Measurements from ENCODE around the gene EYS. TPM values are rescaled to one million over a fixed set of nuclear protein-coding genes. Genes with fewer than 3 reads are reported as not detected.

Gene EYS
- polyA plus RNA-seq, 1 of the 3 experiments (the other 2 are of a cell fraction): 0.05 TPM

DNA sequence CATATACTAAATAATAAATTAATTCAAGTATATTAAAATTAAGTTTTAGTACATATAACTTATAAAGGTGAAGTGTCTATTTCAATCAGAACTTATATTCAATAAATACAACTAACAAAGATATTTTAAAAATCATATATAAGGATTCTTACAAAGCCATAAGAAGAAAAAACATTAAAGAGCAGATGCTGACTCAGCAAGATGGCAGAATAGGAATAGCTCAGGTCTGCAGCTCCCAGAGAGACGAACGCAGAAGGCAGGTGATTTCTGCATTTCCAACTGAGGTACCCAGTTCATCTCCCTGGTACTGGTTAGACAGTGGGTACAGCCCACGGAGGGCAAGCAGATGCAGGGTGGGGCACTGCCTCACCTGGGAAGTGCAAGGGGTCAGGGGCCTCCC lies 811.1 kb downstream of the EYS start:
- POLR2A ChIA-PET: no interaction called here
- H3K27me3 ChIP-seq (ENCODE audit: insufficient read depth): no peaks in the 10 kb centered on the region
- no peaks in the 10 kb centered on the region; the same call in 1 of the 2 replicates for H3K9me3 ChIP-seq
- H3K27ac ChIP-seq (ENCODE audit: low read depth in 2 of 2, low read length in 1 of 2): no peak overlapping the region
- no peaks in the 10 kb centered on the region for H3K9me2 ChIP-seq
- no peaks in the 10 kb centered on the region for H3K4me1 ChIP-seq (ENCODE audit: control insufficient read depth in 1 of 2, insufficient read depth in 2 of 2, low read depth in 1 of 2, low read length in 1 of 2)
- 22% methylated on average over 2 of the region's 3 CpGs for WGBS (ENCODE audit: low lambda C conversion rate)
- TF ChIP-seq RCOR1 (IDR thresholded peaks at IDR 0.05; ENCODE audit: low read length) (no peak), MXI1 (IDR thresholded peaks at IDR 0.05; ENCODE audit: low read depth, low read length) (no peak), CHD2 (IDR thresholded peaks at IDR 0.05; ENCODE audit: low read length, partially characterized antibody) (no peak), GABPA (IDR thresholded peaks at IDR 0.05; ENCODE audit: low read depth) (no peak), TAF1 (IDR thresholded peaks at IDR 0.05; ENCODE audit: borderline replicate concordance, low read depth, low read length) (no peak), FOSL2 (IDR thresholded peaks at IDR 0.05; ENCODE audit: borderline replicate concordance, low read depth) (no peak)
- TF ChIP-seq, protein P1, sequence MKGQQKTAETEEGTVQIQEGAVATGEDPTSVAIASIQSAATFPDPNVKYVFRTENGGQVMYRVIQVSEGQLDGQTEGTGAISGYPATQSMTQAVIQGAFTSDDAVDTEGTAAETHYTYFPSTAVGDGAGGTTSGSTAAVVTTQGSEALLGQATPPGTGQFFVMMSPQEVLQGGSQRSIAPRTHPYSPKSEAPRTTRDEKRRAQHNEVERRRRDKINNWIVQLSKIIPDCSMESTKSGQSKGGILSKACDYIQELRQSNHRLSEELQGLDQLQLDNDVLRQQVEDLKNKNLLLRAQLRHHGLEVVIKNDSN (IDR thresholded peaks at IDR 0.05; ENCODE audit: borderline replicate concordance, low read depth): no peak
- H3K36me3 ChIP-seq (replicated peaks in 1 of 2; ENCODE audit: control insufficient read depth in 1 of 2, insufficient read depth in 2 of 2, low read length in 1 of 2): no peaks in the 10 kb centered on the region
- H3K79me2 ChIP-seq (ENCODE audit: insufficient read depth): no peaks in the 10 kb centered on the region
- no peak for DNase-seq
- CTCF ChIA-PET: no interaction called here
- no peak overlapping the region for H3K9ac ChIP-seq
- no peaks in the 10 kb centered on the region for H3F3A ChIP-seq (replicated peaks; ENCODE audit: insufficient read depth)
- no peak overlapping the region for H3K4me2 ChIP-seq
- no peak overlapping the region for H2AFZ ChIP-seq (ENCODE audit: low read depth)
- no peak overlapping the region for H3K4me3 ChIP-seq (ENCODE audit: low read depth in 2 of 2, low read length in 1 of 2)
- no peaks in the 10 kb centered on the region for H4K20me1 ChIP-seq (ENCODE audit: insufficient read depth)

DNA sequence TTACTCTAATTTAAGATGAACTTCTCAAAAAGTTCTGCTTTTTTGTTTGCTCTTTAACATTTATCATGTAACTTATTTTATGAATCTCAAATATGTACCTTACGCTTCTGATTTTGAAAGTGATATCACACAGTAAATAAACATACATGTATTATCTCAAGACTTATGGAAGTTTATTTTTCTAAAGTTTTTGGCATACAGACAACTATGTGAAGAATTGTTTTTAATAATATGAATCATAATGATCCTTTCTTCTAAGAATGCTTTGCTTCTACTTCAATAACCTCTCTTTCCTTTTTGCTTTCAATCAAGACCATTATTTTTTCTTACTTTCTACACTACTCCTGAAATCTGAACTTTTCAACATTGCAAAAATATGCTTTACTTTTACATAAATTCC lies 816.4 kb downstream of the EYS start:
- POLR2A ChIA-PET: no interaction called here
- no peaks in the 10 kb centered on the region for H3K9me2 ChIP-seq
- TF ChIP-seq TAF1 (IDR thresholded peaks at IDR 0.05; ENCODE audit: borderline replicate concordance, low read depth, low read length): no peak
- TF ChIP-seq RAD21 (IDR thresholded peaks at IDR 0.05; ENCODE audit: low read length): no peak
- TF ChIP-seq GABPA (IDR thresholded peaks at IDR 0.05; ENCODE audit: low read depth): no peak
- TF ChIP-seq, protein P2, sequence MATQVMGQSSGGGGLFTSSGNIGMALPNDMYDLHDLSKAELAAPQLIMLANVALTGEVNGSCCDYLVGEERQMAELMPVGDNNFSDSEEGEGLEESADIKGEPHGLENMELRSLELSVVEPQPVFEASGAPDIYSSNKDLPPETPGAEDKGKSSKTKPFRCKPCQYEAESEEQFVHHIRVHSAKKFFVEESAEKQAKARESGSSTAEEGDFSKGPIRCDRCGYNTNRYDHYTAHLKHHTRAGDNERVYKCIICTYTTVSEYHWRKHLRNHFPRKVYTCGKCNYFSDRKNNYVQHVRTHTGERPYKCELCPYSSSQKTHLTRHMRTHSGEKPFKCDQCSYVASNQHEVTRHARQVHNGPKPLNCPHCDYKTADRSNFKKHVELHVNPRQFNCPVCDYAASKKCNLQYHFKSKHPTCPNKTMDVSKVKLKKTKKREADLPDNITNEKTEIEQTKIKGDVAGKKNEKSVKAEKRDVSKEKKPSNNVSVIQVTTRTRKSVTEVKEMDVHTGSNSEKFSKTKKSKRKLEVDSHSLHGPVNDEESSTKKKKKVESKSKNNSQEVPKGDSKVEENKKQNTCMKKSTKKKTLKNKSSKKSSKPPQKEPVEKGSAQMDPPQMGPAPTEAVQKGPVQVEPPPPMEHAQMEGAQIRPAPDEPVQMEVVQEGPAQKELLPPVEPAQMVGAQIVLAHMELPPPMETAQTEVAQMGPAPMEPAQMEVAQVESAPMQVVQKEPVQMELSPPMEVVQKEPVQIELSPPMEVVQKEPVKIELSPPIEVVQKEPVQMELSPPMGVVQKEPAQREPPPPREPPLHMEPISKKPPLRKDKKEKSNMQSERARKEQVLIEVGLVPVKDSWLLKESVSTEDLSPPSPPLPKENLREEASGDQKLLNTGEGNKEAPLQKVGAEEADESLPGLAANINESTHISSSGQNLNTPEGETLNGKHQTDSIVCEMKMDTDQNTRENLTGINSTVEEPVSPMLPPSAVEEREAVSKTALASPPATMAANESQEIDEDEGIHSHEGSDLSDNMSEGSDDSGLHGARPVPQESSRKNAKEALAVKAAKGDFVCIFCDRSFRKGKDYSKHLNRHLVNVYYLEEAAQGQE (IDR thresholded peaks at IDR 0.05; ENCODE audit: low read depth, low read length): no peak
- H3K4me1 ChIP-seq (ENCODE audit: control insufficient read depth in 1 of 2, insufficient read depth in 2 of 2, low read depth in 1 of 2, low read length in 1 of 2): no peaks in the 10 kb centered on the region
- H3K9me3 ChIP-seq: no peaks in the 10 kb centered on the region; the same call in 1 of the 2 replicates
- H4K20me1 ChIP-seq (ENCODE audit: insufficient read depth): no peaks in the 10 kb centered on the region
- H3F3A ChIP-seq (replicated peaks; ENCODE audit: insufficient read depth): no peaks in the 10 kb centered on the region
- no peaks in the 10 kb centered on the region for H3K36me3 ChIP-seq (replicated peaks in 1 of 2; ENCODE audit: control insufficient read depth in 1 of 2, insufficient read depth in 2 of 2, low read length in 1 of 2)
- no peak overlapping the region for H3K4me3 ChIP-seq (ENCODE audit: low read depth in 2 of 2, low read length in 1 of 2)
- H3K9ac ChIP-seq: no peak overlapping the region
- no peaks in the 10 kb centered on the region for H3K79me2 ChIP-seq (ENCODE audit: insufficient read depth)
- H3K27ac ChIP-seq (ENCODE audit: low read depth in 2 of 2, low read length in 1 of 2): peak overlapping the region in 1 of 2 experiments; percentile 9; a peak in 1 of 4 replicates
- CTCF ChIA-PET: no interaction called here
- no peak overlapping the region for H2AFZ ChIP-seq (ENCODE audit: low read depth)
- H3K4me2 ChIP-seq: no peak overlapping the region
- no peak for DNase-seq
- no peaks in the 10 kb centered on the region for H3K27me3 ChIP-seq (ENCODE audit: insufficient read depth)
- 73% methylated on average over 1 of the region's 1 CpG for WGBS (ENCODE audit: low lambda C conversion rate)

Data from SK-N-SH (cell line).